ENCODE data around the gene RABGAP1L.

DNA sequence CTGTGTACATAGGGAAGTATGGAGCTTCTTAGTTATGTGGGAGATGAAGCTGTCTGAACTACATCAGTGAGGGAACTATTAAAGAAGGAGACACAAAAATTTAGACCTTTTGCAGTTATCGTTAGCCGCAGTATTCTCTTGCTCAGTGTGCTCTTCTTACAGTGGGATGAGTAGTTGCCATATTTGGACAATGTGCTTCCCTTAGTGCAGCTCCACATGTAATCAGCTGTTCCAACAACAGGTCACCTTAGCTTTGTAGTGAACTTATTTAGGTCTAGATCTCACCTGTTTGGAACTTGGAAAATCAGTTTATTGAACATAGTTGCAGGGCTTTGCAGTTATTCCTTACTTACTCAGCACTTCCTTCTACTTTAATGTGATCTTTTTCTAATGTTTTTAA lies 306.5 kb downstream of the RABGAP1L start:
- TF ChIP-seq, protein P1, sequence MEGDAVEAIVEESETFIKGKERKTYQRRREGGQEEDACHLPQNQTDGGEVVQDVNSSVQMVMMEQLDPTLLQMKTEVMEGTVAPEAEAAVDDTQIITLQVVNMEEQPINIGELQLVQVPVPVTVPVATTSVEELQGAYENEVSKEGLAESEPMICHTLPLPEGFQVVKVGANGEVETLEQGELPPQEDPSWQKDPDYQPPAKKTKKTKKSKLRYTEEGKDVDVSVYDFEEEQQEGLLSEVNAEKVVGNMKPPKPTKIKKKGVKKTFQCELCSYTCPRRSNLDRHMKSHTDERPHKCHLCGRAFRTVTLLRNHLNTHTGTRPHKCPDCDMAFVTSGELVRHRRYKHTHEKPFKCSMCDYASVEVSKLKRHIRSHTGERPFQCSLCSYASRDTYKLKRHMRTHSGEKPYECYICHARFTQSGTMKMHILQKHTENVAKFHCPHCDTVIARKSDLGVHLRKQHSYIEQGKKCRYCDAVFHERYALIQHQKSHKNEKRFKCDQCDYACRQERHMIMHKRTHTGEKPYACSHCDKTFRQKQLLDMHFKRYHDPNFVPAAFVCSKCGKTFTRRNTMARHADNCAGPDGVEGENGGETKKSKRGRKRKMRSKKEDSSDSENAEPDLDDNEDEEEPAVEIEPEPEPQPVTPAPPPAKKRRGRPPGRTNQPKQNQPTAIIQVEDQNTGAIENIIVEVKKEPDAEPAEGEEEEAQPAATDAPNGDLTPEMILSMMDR (IDR thresholded peaks at IDR 0.05) = no peak
- no peak for TF ChIP-seq EZH2phosphoT487 (IDR thresholded peaks at IDR 0.05)
- no peak for TF ChIP-seq EZH2 (IDR thresholded peaks at IDR 0.05)
